Cardiac muscle cell (in vitro differentiated cells and primary cell): Measurements from ENCODE around the gene LRRC4C. TPM values are rescaled to one million over a fixed set of nuclear protein-coding genes. Genes with fewer than 3 reads are reported as not detected.

Experiments
- DNase-seq, 2 donors: peaks; one replicate each; pipeline versions ENCODE4 v3.0.0 to v3.0.0-alpha.2; 2010 to 2017; ENCODE audit warnings: low read depth in 1 of 2, low spot score in 1 of 2
- H3K27ac ChIP-seq: fragments of 200-600 bp; sonication (generic); 2 replicates; pipeline ENCODE4 v1.5.1; 2016
- H3K27me3 ChIP-seq: fragments of 200-600 bp; sonication (generic); 2 replicates; pipeline ENCODE4 v1.6.0; 2016; ENCODE audit warnings: control low read depth
- H3K36me3 ChIP-seq: fragments of 200-600 bp; sonication (generic); 2 replicates; pipeline ENCODE4 v1.5.1; 2016; ENCODE audit warnings: control low read depth
- H3K4me1 ChIP-seq: fragments of 200-600 bp; sonication (generic); 2 replicates; pipeline ENCODE4 v1.8.1; 2017; ENCODE audit warnings: low read depth, mild to moderate bottlenecking, mixed run types
- H3K4me3 ChIP-seq: fragments of 200-600 bp; sonication (generic); 2 replicates; pipeline ENCODE4 v1.5.1; 2016; ENCODE audit warnings: mild to moderate bottlenecking
- H3K9me3 ChIP-seq: fragments of 200-600 bp; sonication (generic); 2 replicates; pipeline ENCODE4 v1.5.1; 2017; ENCODE audit warnings: low read depth, mild to moderate bottlenecking, control low read depth
- polyA plus RNA-seq: library from polyadenylated mRNA; unstranded; fragments of >200 nt; fragmentation: Nextera tagmentation; extraction: Ambion mirVana; gene quantifications from 2 replicates; pipeline ENCODE4 v1.2.1, GENCODE V29; 2016
- total RNA-seq: library from RNA; depleted of rRNA; stranded (reverse); fragments of >200 nt; gene quantifications from 2 replicates; pipeline ENCODE4 v1.2.3, GENCODE V29; 2016
- TF ChIP-seq, protein P1 (sequence below): IDR thresholded peaks from 2 replicates; pipeline ENCODE4 v1.5.1; 2012; ENCODE audit warnings: low read depth, mild to moderate bottlenecking, low read length

Gene LRRC4C
- total and polyA plus RNA-seq, 2 experiments from 2014 or later, result 0.66 to 0.77 TPM

- Histone ChIP-seq H3K4me1 (no peaks in the 10 kb centered on the region), H3K36me3 (no peaks in the 10 kb centered on the region), H3K27ac (no peak overlapping the region), H3K4me3 (no peak overlapping the region), H3K9me3 (no peaks in the 10 kb centered on the region), H3K27me3 (no peaks in the 10 kb centered on the region)
- TF ChIP-seq, protein P1, sequence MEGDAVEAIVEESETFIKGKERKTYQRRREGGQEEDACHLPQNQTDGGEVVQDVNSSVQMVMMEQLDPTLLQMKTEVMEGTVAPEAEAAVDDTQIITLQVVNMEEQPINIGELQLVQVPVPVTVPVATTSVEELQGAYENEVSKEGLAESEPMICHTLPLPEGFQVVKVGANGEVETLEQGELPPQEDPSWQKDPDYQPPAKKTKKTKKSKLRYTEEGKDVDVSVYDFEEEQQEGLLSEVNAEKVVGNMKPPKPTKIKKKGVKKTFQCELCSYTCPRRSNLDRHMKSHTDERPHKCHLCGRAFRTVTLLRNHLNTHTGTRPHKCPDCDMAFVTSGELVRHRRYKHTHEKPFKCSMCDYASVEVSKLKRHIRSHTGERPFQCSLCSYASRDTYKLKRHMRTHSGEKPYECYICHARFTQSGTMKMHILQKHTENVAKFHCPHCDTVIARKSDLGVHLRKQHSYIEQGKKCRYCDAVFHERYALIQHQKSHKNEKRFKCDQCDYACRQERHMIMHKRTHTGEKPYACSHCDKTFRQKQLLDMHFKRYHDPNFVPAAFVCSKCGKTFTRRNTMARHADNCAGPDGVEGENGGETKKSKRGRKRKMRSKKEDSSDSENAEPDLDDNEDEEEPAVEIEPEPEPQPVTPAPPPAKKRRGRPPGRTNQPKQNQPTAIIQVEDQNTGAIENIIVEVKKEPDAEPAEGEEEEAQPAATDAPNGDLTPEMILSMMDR, result no peak
- DNase-seq, result no peak
Measured at GRCh38 chr11:40619654-40620053, 839.8 kb downstream of the LRRC4C start.

DNA sequence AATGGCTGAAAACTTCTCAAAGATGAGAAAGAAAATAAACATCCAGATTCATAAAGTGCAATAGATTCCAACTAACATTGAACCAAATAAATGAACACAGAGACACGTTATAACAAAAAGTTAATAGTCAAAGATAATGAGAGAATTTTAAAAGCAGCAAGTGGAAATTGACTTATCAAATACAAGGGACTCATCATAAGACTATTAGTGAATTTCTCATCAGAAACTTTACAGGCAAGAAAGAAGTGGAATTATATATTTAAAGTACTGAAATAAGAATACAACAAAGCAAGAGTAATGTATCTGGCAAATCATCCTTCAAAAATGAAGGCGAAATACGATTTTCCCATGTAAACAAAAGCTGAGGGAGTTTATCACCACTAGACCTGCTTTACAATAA lies 852.7 kb downstream of the LRRC4C start:
- no peaks in the 10 kb centered on the region for H3K27me3 ChIP-seq
- no peaks in the 10 kb centered on the region for H3K9me3 ChIP-seq
- no peak for DNase-seq
- no peaks in the 10 kb centered on the region for H3K4me1 ChIP-seq
- no peak overlapping the region for H3K4me3 ChIP-seq
- no peaks in the 10 kb centered on the region for H3K36me3 ChIP-seq
- no peak overlapping the region for H3K27ac ChIP-seq
- TF ChIP-seq, protein P1, result no peak

DNA sequence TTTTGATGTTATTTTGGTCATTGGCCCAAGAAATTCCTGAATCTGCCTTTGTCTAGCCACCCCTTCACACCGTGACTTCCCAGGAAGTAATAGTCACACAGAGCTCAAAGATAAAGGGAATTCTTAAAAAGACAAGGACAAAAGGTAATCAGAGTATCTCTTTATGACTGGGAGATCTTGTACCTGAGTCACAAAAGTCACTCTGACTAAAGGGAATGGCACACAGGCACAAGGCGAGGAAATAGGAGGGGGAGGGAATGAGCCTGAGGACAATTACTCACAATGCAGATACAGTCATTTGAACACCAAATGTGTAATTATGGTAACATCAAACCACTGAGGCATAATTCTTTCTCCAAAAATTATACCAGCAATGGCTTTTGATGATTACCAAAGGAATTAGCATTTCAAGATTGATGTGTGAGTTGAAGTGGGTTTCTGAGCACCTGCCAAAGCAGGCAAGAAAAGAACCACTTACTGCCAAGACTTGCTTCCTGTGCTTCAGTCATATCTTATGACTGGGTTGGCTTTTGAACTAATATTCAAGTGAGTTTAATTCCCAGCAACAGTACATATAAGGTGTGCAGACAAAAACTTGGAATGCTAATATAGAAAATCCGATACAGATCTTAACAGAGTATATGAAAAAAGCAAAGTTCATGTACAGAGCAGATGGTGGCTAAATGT lies 856.4 kb downstream of the LRRC4C start:
- no peaks in the 10 kb centered on the region for H3K27me3 ChIP-seq
- H3K4me3 ChIP-seq, result no peak overlapping the region
- no peak overlapping the region for H3K27ac ChIP-seq
- no peaks in the 10 kb centered on the region for H3K9me3 ChIP-seq
- no peaks in the 10 kb centered on the region for H3K36me3 ChIP-seq
- TF ChIP-seq, protein P1, result no peak
- DNase-seq, result no peak
- no peaks in the 10 kb centered on the region for H3K4me1 ChIP-seq

GRCh38 chr11:40597546-40598113 lies 861.8 kb downstream of the LRRC4C start:
- Histone ChIP-seq H3K27me3 (no peaks in the 10 kb centered on the region), H3K4me3 (no peak overlapping the region), H3K9me3 (no peaks in the 10 kb centered on the region), H3K27ac (no peak overlapping the region), H3K4me1 (no peaks in the 10 kb centered on the region), H3K36me3 (no peaks in the 10 kb centered on the region)
- TF ChIP-seq, protein P1, result no peak
- DNase-seq, result no peak

DNA sequence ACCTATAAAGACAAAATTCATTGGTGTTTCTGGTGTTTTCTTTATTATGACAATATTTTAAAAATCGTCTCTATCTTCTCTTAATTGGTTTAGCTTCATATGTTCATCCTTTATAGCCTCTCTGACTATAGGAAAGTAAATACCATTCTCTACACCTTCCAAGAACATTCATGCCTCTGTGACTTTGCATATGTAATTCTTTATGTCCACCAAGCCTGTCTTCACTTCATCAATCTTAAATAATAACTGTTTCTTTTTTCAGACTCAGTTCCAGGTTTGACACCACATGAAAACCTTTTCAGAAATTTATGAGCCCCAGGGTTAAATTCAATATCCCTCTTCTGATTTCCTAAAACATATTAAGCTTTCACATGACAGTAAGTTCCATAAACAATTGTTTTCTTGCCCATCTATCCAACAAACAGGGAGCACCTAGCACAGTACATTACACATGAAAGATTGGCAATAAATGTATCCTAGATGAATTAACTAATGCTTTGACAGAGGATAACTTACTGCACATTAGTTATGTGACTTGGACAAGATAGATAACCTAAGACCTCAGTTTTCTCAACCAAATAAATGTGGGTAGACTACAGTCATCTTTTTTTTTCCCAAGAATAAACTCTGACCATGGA lies 886.1 kb downstream of the LRRC4C start:
- no peaks in the 10 kb centered on the region for H3K9me3 ChIP-seq
- no peak overlapping the region for H3K4me3 ChIP-seq
- TF ChIP-seq, protein P1, result no peak
- H3K36me3 ChIP-seq, result no peaks in the 10 kb centered on the region
- no peaks in the 10 kb centered on the region for H3K4me1 ChIP-seq
- DNase-seq, result no peak
- H3K27ac ChIP-seq, result no peak overlapping the region
- H3K27me3 ChIP-seq, result no peaks in the 10 kb centered on the region
